Activated B cell treated with CpG ODN at 0.5 μM for 24 hours (primary cell): Measurements from ENCODE around the gene NLRP7. TPM values are rescaled to one million over a fixed set of nuclear protein-coding genes. Genes with fewer than 3 reads are reported as not detected.
"Not testable (repeated sequence)": the region's sequence is repeated elsewhere in the genome, so short reads cannot be mapped to it uniquely, and the experiment has no call there.

ENCODE experiments used
- ATAC-seq: fragments of 200-7000 bp; cut with Tn5 transposase; one replicate; pipeline ENCODE4 v1.10.0; 2021; ENCODE audit warnings: low read depth, mild to moderate bottlenecking, moderate library complexity
- CTCF ChIA-PET: fragments of 350-600 bp; sonication (Branson Sonifier 250); formaldehyde crosslinking; loops from one replicate; lab custom pipeline; 2021; ENCODE audit warnings: antibody characterized with exemption; lab: Charles Lee
- POLR2A ChIA-PET: fragments of 350-600 bp; sonication (Branson Sonifier 250); formaldehyde crosslinking; loops from one replicate; lab custom pipeline; 2021; ENCODE audit warnings: antibody characterized with exemption; lab: Charles Lee
- DNase-seq: peaks from one replicate; pipeline ENCODE4 v3.0.0; 2022
- H3K27ac Mint-ChIP-seq: one replicate; pipeline ENCODE4 v1.8.0; 2020; ENCODE audit warnings: mixed read lengths
- H3K27me3 Mint-ChIP-seq: one replicate; pipeline ENCODE4 v1.8.0; 2021; ENCODE audit warnings: mixed read lengths
- H3K36me3 Mint-ChIP-seq: one replicate; pipeline ENCODE4 v1.8.0; 2021; ENCODE audit warnings: low read depth, mixed read lengths
- H3K4me1 Mint-ChIP-seq: one replicate; pipeline ENCODE4 v1.8.0; 2021; ENCODE audit warnings: mixed read lengths
- H3K4me3 Mint-ChIP-seq: one replicate; pipeline ENCODE4 v1.8.0; 2020; ENCODE audit warnings: mild to moderate bottlenecking, mixed read lengths
- H3K9me3 Mint-ChIP-seq: one replicate; pipeline ENCODE4 v1.8.0; 2020; ENCODE audit warnings: mixed read lengths
- intact Hi-C: fragments of 100-400 bp; cut with micrococcal nuclease; formaldehyde crosslinking; loops from one replicate; pipeline ENCODE4 v1.15.1; 2024
- total RNA-seq: library from RNA; stranded (reverse); gene quantifications from 2 replicates; pipeline ENCODE4 v1.2.3, GENCODE V29; 2022
- TF ChIP-seq, protein P1 (sequence below): fragments of 200-600 bp; IDR thresholded peaks from one replicate; pipeline ENCODE4 v1.8.0; 2022; ENCODE audit warnings: antibody characterized with exemption, mild to moderate bottlenecking

Gene NLRP7
- total RNA-seq, 1 donor from 2014 or later: 0.33 TPM

GRCh38 chr19:54906819-54907218 is 40.5 kb downstream of the NLRP7 start:
- H3K36me3 Mint-ChIP-seq: no peaks in the 10 kb centered on the region
- no peak overlapping the region for H3K4me3 Mint-ChIP-seq
- ATAC-seq (no peak), DNase-seq (no peak)
- peaks cover 11% of the 10 kb centered on the region for H3K27me3 Mint-ChIP-seq
- POLR2A ChIA-PET: no interaction called here
- no peaks in the 10 kb centered on the region for H3K4me1 Mint-ChIP-seq
- intact Hi-C loops: no loop called here
- TF ChIP-seq, protein P1, sequence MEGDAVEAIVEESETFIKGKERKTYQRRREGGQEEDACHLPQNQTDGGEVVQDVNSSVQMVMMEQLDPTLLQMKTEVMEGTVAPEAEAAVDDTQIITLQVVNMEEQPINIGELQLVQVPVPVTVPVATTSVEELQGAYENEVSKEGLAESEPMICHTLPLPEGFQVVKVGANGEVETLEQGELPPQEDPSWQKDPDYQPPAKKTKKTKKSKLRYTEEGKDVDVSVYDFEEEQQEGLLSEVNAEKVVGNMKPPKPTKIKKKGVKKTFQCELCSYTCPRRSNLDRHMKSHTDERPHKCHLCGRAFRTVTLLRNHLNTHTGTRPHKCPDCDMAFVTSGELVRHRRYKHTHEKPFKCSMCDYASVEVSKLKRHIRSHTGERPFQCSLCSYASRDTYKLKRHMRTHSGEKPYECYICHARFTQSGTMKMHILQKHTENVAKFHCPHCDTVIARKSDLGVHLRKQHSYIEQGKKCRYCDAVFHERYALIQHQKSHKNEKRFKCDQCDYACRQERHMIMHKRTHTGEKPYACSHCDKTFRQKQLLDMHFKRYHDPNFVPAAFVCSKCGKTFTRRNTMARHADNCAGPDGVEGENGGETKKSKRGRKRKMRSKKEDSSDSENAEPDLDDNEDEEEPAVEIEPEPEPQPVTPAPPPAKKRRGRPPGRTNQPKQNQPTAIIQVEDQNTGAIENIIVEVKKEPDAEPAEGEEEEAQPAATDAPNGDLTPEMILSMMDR: no peak
- CTCF ChIA-PET: no interaction called here
- H3K9me3 Mint-ChIP-seq: no peaks in the 10 kb centered on the region
- no peak overlapping the region for H3K27ac Mint-ChIP-seq

- no peak for DNase-seq
- H3K27ac Mint-ChIP-seq: no peak within 1 kb of the TSS
- CTCF ChIA-PET: no interaction called here
Measured at GRCh38 chr19:54905803-54906511, 41.4 kb downstream of the NLRP7 start, which contains the start of gene NCR1. TSS of gene NCR1 (plus strand) at chr19:54906148. CDS start at chr19:54906188, 40 bp downstream.

GRCh38 chr19:54905421-54905802 is 41.9 kb downstream of the NLRP7 start:
- H3K4me1 Mint-ChIP-seq: no peaks in the 10 kb centered on the region
- H3K9me3 Mint-ChIP-seq: no peaks in the 10 kb centered on the region
- intact Hi-C loops: no loop called here
- TF ChIP-seq, protein P1: no peak
- no peaks in the 10 kb centered on the region for H3K36me3 Mint-ChIP-seq
- no peak for DNase-seq
- ChIA-PET CTCF (no interaction called here), POLR2A (no interaction called here)
- H3K4me3 Mint-ChIP-seq: no peak overlapping the region
- peaks cover 9% of the 10 kb centered on the region for H3K27me3 Mint-ChIP-seq
- ATAC-seq: no peak
- H3K27ac Mint-ChIP-seq: no peak overlapping the region

More at GRCh38 chr19:54905803-54906511, 41.4 kb downstream of the NLRP7 start, which contains the start of gene NCR1:
- H3K36me3 Mint-ChIP-seq: no peaks in the 10 kb centered on the region
- intact Hi-C loops: no loop called here
- no peaks in the 10 kb centered on the region for H3K9me3 Mint-ChIP-seq
- TF ChIP-seq, protein P1: no peak
- POLR2A ChIA-PET: no interaction called here
- H3K4me1 Mint-ChIP-seq: no peaks in the 10 kb centered on the region
- no peak within 1 kb of the TSS for H3K4me3 Mint-ChIP-seq
- peaks cover 13% of the 10 kb centered on the region for H3K27me3 Mint-ChIP-seq
- no peak for ATAC-seq

GRCh38 chr19:54904261-54904660 is 43.1 kb downstream of the NLRP7 start:
- H3K4me1 Mint-ChIP-seq, H3K4me3 Mint-ChIP-seq, CTCF ChIA-PET, DNase-seq, ATAC-seq, POLR2A ChIA-PET, H3K36me3 Mint-ChIP-seq, intact Hi-C loops, H3K9me3 Mint-ChIP-seq, H3K27ac Mint-ChIP-seq: not testable (repeated sequence)
- peaks cover 15% of the 10 kb centered on the region for H3K27me3 Mint-ChIP-seq

GRCh38 chr19:54903303-54903702 is 44.0 kb downstream of the NLRP7 start:
- POLR2A ChIA-PET: no interaction called here

More at GRCh38 chr19:54903303-54903702, 44.0 kb downstream of the NLRP7 start:
- Mint-ChIP-seq H3K4me1 (no peaks in the 10 kb centered on the region), H3K36me3 (no peaks in the 10 kb centered on the region), H3K27ac (no peak overlapping the region), H3K27me3 (peaks cover 22% of the 10 kb centered on the region), H3K4me3 (no peak overlapping the region), H3K9me3 (no peaks in the 10 kb centered on the region)
- DNase-seq (no peak), ATAC-seq (no peak)
- intact Hi-C loops: no loop called here
- TF ChIP-seq, protein P1: no peak
- CTCF ChIA-PET: no interaction called here
